CD4-positive, alpha-beta T cell treated with Interleukin-15 for 4 hours (primary cell): ENCODE results near the gene MICAL2.

ENCODE experiments used
- DNase-seq: peaks from one replicate; pipeline ENCODE4 v3.0.0-alpha.2; 2020; ENCODE audit warnings: low spot score

Gene MICAL2

DNA sequence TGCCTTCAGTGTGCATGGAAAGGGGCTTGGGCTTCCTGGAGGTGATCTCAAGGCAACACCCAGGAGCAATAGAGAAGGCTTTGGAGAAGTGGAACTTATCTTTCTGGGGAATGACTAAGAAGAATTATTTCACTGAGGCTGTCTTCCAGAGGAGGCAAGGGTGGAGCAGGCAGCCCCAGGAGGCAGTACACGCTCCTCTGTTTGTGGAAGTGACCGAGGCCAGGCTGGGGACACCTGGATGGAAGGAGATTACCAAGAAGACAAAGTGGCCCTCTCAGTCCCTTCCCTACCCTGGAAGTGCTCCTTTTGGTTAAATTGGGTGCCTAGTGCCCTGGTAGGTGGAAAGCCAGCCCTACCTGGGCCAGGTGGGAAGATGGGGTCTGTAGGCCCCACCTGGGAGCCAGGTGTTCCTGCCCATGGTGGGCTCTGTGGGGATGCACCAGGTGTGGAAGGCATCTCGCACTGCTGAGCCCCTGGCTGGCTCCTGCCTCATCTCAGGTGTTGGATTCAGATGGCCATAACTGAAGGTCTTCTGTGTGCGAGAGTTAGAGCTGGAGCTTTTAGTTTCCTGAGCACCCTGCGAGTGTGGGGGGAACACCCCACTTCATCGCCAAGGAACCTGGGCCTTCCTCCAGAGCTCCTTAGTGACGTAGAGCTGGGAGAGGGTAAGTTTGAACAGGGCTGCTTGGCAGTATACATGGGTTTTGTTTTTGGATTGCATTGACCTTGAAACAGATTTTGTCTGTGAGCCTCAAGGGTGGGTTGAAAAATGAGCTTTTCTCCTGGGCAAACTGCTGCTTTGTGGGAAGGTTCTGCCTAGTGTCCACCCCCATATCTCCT is 46.1 kb downstream of the MICAL2 start:
- DNase-seq, result no peak

DNA sequence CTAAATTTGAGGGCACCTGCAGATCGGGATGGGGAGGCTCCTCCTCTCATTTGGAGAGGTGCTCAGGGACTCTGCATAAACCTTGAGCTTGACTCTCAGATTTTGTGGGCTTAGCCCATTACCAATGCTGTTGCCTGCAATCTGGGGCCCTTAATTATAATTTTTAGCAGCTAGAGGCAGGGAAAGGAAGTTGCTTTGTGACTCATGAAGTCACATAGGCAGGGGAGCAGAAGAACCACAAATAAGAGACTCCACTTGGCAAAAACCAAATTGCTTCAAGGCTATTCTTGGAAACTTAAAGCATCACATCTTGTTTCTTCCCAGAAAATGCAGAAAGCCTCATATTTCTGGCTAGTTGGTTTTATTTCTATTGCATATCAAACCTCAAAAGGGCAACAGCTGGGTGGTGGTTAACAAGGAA is 46.9 kb downstream of the MICAL2 start:
- DNase-seq, result peak; percentile 67

DNA sequence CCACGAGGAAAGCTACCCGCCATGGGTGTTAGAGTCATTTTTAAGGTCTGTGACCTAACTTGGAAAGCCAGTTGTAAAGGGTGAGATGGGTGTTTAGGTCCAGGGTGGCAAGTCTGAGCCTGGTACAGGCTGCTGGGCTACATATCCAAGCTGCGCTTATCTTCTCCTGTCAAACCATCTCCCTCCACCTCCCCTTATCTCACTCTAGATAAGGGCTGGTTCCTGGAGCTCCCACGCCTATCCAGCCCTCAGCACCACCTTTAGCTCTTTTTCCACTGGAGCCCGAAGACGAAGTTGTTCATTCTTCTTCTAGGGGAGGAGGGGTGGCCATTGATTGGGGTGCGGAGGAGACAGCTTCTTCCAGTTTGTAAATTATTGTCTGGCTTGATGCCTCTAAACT is 48.5 kb downstream of the MICAL2 start:
- no peak for DNase-seq

DNA sequence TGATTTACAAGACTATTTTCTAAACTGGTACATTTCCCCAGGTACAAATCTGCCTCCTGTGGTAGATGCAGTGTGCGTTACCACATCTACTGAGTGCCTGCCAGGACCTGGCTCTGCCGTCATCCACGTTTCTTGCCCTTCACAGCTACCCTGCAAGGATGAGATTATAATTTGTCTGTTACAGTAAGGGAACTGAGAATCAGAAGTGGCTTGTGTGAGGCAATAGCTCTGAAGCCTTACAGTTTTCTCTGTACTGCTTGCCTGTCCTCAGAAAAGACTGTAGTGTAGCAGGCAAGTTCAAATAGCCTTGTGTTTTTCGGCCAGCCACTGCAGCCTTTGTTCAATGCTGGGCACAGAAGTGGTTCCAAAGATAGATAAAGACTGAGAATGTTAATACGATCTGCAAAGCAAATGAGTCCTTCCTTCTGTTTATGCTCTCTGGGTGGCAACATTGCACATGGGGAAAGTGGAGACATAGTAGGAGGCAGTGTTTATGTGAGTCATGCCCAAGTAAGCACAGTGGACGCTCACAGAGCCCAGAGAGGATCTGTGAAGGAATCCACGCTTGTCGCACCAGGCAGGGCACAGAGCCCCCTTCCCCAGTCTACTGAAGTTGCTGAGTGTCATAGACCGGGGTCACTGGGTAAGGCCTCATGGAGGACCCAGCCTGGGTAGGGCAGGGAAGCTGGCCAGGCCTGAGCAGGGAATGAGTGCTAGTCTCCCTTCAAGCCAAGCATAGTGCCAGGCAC is 49.1 kb downstream of the MICAL2 start:
- DNase-seq, result no peak

DNA sequence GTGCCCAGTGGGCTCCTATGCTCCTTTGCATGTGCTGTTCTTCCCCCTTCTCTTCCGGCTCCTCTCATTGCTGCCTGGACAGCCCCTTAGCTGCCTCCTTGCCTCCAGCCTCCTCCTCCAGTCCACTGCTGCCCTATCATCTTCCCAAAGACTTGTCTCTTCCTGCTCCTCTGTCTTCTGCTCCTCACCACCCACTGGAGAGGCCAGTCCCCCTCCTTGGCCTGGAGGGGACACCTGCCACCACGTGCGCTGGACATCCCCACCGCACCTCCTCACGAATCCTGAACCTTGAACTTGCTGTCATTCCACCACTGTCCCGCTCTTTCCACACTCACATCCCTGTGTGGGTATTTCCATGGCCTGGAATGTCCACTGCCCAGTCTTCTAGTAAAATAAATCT is 49.8 kb downstream of the MICAL2 start:
- no peak for DNase-seq

DNA sequence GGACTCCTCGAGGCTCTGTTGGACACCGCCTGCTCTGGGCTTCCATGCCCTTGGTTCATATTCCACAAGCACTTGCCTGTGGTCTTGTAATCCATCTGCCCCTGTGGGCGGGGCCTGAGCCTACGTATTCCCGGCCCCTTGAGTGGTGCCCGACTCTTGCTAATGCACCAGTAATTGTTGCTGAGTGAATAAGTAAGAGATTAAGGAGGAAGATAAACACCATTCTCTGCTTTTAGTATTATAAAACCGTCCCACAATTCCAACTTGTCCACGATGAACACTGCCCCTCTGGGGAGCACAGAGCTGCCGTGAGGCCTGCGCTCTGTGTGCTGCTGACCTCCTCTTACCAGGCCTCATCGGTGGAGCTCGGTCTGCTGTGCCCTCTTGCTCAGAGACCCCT is 50.3 kb downstream of the MICAL2 start:
- no peak for DNase-seq

DNA sequence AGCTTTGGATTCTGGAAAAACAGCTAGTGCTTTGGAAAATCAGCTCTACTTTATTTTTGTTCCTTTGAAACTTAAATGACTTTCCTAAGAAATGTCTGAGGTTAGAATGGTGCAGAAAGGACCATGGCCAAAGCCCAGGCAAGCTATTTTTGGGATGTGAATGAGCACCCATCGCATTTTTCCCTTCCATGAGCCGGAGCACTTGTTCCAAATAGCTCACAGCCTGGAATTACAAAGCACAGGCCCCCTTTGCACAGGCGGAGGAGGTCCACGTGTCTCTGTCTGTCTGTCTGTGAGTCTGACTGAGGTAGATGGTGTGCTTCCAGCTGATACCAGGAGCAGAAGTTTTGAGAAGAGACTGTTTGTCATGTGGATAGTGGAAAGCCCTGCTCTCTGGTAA is 50.7 kb downstream of the MICAL2 start:
- no peak for DNase-seq

DNA sequence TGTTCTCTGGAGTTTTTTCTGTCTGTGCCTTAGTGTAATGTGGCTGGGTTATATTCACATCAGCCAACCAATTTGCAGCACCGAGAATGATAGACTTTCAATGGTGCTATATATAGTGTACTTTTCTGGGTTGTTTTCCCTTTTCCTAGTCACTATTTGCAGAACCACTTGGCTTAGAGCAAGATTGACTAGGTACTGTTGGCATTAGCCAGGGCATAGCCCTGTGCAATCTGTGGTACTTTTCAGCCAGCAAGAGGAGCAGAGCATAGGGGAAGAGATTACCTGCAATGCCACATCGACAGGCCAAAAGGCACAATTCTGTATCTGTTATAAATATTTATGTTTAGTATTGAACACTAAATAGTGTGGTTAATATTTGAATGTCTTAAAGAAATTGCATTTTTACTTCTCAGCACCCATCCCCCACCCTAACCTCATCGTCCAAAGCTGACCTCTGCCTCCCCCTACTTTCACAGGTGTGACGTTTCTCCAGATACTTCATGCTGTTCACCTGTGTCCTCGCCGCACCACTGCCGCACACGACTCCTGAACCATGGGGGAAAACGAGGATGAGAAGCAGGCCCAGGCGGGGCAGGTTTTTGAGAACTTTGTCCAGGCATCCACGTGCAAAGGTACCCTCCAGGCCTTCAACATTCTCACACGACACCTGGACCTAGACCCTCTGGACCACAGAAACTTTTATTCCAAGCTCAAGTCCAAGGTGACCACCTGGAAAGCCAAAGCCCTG is 51.4 kb downstream of the MICAL2 start:
- DNase-seq, result no peak

DNA sequence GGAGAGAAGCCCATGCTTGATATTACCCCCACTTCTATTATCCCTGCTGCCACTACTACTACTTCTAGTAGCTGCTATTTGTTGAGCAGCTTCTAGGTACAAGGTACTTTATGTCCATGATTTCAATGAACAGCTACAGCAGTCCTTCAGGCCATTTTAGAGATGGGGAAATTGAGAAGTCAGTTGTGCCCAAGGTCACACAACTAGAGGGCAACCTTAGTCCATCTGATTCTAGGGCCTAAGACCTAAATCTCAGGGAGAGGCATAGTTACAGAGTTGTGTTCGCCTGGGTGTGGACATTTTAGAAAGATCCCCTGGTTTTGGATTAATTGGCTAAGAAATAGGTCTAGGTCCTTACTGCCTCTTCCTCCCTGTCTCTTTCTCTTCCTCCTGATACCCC is 52.3 kb downstream of the MICAL2 start:
- DNase-seq, result no peak

DNA sequence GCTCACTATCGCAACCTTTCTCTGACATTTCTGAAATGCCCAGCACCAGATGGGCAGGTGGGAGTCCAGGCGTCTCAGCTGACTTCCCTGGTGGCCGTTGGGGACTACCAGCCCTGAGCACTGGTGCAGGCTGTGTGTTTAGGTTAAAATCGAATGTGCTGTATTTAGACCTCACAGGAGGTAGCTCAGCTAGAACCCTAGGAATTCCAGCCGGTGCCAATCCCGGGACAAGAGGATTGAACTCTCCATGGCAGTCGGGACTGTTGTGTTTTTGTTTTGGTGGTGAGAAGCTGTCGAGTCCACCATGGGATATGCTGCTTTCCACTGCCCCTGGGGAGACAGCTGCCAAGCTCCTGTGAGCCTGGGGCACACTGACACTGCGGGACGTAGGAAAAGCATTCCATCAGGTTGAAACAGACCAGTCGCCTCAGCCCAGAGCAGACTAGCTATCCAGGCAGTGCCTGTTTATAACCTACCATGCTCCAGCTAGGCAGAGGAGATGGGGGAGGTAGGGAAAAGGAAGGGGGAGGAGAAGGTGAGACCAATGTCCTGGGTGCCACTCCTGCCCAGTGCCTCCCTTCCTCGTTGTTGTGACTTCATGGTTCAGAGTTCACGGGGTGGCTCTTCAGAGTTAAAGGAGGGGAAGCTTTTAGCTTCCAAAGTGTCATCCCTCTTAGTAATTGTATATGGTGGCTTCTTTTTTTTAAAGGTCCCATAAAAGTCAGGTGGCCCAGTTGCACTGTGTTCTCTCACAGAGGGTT is 53.0 kb downstream of the MICAL2 start:
- DNase-seq, result no peak

DNA sequence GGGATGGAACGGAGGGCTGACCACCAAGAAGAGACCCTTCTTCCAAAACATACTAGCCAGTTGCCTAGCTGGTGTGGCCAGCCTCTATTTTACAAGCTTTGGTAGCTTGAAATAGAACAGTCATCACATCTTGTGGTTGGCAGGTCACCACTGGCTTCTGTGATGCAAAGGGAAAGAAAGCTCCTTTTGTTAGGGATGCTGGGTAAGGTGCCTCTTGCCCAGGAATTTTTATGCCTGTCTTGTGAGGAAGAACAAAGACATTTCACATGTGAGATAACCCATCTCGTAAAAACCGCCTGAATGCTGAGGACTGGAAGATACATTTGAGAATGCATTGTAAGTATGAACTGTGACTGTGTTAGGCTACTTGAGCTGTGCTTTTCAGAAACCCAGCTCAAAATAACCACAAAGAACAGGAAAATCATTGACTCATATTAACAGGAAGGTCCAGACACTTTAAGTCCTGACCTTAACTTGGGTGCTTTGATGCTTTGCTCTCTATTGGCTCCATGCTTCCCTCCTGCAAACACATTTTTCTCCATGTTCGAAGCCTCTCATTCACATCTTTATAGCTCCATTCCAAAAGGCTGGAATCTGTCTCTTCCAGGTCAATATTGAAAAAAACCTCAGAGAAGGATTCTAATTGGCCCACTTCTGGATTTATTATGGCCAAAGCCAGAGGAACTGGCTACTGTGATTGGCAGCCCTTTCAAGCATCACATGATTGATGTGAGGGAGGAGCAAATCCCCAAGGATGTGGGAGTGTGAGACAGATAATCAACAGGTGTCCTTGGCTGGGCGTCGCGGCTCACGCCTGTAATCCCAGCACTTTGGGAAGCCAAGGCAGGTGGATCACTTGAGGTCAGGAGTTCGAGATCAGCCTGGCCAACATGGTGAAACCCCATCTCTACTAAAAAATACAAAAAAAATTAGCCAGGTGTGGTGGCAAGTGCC is 53.9 kb downstream of the MICAL2 start:
- no peak for DNase-seq

DNA sequence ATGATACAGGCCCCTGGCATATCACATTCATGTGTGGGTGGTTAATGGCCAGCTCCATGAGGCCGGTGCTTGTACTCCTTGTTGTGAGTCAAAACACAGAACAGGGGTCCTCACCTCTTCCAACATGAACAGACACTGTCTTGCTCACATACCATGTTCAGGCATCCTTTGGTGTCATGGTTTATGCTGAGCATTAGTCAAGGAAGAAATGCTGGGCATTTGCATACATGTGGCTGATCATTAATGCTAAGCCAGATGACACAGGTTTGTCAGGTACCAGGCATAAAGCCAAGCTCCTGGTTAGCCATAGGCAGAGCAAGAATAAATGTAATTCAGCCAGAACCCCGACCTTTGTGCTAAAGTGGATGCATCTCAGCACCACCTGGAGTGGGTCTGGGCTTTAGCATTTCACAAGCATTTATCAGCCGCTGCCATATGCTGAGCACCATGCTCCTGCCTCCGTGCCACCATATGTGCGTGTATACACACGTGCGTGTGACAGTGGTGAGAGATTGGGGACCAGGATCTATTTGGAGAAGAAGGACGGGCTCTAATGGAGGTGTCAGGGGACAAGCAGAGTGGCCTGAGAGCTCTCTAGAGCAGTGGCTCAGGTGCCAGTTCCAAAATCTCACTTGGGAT is 55.0 kb downstream of the MICAL2 start:
- no peak for DNase-seq

DNA sequence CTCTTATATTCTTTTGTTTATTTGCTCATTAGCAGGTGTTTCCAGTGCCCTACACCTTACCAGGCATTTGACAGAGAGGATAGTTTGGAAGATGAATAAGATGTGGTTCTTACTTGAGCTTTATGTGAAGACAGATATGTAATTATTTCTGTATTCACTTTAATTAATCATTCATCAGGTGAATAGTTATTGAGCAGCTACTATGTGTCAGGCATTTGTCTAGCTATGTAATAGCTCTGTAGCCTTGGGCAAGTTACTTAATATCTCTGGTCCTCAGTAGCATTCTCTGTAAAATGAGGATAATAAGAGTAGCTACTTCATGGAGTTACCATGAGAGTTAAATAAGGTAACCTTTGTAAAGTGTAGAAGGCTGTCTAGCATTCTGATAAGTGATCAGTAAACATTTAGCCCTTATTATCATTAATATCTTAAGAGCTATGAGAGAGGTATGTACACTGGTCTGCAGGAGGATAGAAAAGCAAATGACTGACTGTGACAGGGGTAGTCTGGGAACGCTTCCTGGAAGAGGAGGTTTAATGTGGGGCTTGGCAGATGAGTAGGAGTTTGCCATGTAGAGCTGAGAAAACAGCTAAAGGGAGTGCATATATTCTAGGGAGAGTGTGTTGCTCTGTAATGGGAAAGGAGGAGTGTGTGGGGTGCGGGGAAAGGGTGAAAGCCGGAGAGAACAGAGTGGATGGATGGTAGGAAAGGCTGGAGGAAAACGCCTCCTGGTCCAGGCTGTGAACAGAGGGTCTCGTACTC is 56.1 kb downstream of the MICAL2 start:
- DNase-seq, result no peak

DNA sequence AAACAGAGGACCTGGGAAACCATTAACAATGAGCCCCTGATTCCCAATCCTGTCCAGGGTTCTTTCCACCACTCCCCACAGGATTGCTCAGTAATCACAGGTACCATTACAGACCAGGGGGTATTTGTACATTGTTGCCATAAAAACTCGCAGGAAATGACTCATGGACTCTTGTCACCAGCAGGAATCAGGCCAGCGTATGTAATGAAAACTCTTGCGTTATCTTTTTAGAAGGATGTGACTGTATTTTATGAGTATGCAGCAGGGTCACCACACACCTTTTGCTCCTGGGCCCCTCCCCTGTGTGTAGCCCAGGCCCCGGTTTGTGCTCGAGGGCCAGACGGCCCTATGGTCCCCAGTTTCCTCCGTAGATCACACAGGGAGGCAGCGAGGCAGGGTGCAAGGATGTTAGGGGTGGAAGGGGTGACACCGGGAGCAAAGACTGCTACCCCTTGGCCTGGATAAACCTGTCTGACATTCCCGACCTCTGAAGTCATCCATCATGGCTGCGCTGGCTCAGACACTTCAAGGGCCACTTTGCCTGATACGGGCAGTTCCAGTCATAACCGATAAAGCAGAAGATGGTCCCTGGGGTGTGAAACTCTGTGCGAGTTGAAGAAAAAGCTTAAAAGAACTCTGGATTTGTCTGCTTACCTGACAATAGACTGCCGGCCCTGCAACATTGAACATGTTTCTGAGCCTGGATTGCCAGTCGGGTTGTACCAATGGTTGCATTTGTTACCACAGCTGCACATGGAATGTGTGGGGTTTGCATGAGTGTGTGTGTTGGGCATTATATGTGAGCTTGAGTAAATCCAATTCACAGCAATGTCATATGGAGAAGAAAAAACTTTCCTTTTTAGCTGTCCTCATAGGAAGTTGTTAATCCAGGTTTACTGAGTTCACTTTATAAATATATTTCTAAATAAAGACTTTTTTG is 56.9 kb downstream of the MICAL2 start:
- DNase-seq, result peak; percentile 15

DNA sequence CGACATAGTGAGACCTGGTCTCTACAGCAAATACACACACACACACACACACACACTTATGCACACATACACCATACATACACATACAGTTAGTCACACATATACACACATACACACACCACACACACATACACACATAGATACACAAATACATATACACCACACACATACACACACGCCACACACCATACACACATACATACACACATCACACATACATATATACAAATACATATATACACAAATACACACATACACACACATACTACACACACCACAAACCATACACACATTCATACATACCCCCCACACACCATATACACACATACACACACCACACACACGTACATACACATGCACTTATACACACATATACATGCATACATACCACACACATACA is 57.7 kb downstream of the MICAL2 start:
- DNase-seq, result no peak

DNA sequence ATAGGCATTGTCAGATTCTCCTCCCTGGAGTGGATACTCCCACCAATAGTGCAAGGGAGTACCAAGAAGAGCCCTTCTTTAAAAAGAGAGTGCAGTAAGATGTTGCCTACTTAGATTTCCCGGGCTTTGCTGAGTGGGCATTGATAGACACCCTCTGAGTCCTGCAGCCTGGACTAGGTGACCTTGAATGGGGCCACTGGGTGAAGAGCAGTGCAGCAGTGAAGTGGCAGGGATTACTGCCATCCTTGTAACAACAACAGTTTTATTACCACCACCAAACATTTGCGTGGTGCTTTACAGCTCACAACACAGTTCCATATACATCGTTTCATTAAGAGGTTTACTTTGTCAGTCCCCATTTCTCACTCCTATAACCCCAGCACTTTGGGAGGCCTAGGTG is 59.4 kb downstream of the MICAL2 start:
- no peak for DNase-seq

DNA sequence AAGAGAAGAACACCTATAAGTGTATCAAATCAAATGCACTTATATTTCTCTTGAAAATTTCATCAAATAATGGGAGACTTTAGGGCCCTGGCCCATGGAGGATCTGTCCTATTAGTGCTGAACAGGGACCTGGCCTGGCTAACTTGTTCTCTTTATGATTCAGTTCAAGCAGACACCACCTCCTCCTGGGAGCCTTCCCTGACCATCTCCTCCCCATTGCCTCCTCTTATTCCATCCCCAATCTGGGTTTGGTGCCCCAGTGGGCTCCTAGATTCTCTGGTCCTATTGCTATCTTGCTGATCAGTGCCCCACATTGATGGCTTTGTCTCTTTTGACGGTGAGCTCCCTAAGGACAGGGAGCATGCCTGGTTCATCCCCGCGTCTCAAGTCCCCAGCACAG is 60.1 kb downstream of the MICAL2 start:
- no peak for DNase-seq

DNA sequence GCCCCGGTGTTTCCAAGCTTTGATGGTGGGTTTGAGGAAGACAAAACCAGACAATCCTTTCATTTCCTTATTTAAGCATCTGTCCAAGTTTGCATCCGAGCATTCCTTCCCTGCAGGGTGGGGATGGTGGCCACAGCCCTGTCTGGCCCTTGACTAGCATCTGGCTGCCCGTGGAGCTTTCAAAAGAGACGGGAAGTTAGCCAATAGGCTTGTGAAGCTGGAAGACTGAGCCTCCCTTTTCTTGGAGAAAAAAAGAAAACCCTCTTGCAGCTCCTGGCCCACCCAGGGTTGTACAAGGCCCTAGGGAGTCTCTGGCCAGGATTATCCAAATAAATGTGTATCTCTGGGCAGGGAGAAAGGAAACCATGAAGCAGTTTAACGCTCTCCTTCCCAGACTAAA is 60.6 kb downstream of the MICAL2 start:
- DNase-seq, result no peak

DNA sequence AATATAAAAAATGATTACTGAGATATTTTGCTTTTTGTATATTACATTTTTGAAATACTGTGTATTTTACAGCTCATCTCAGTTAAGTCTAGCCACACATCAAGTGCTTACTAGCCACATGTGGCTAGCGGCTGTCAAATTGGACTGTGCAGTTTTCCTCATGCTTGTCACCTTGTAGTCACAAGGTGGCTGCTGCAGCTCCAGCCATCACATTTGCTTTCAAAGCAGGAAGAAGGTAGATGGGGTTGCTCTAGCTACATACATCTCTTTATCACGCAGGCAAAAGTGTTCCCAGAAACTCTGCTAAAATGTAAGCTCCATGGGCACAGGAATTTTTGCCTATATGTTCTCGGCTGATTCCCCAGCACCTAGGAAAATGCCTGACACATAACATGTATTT is 61.5 kb downstream of the MICAL2 start:
- no peak for DNase-seq
